Measurements from ENCODE around the gene ARID1A. TPM values are rescaled to one million over a fixed set of nuclear protein-coding genes. Genes with fewer than 3 reads are reported as not detected.

The ARID1A gene
- total and polyA plus RNA-seq, 2 of the 8 experiments (the other 6 are each of a cell fraction or from before 2014, with no cell fraction given), result 52.1 to 103 TPM

- H3K27ac ChIP-seq (ENCODE audit: low read depth, low read length), result no peak overlapping the region
- WGBS, 2 experiments (ENCODE audit: extremely low coverage in 1 of 2, insufficient coverage in 1 of 2, insufficient read length in 1 of 2, insufficient replicate concordance in 2 of 2, low coverage in 1 of 2, low lambda C conversion rate in 2 of 2, missing lambda C conversion rate in 1 of 2), result 83% methylated on average over 2 of the region's 2 CpGs; no CpG with 5 or more reads in 1 of the 2 experiments
- peaks cover 24 to 88% of the 10 kb centered on the region in 2 experiments for H3K79me2 ChIP-seq (ENCODE audit: control insufficient read depth in 1 of 2, insufficient read depth in 2 of 2, low read length in 2 of 2)
- H3K9ac ChIP-seq (replicated peaks in 1 of 4; ENCODE audit: extremely low read depth in 1 of 4, low read depth in 3 of 4, low read length in 3 of 4), result no peak overlapping the region
- no peak overlapping the region for H3K4me2 ChIP-seq (ENCODE audit: insufficient read depth in 1 of 2, low read depth in 2 of 2, low read length in 2 of 2)
- H4K5ac ChIP-seq (ENCODE audit: insufficient read length, low read depth, low read length), result no peak overlapping the region
- peaks cover 6% of the 10 kb centered on the region; the same call in 1 of the 2 replicates for H3K79me1 ChIP-seq (ENCODE audit: low read depth, low read length)
- no peak overlapping the region for H2AK5ac ChIP-seq (ENCODE audit: low read depth, low read length)
- H3K9me3 ChIP-seq (ENCODE audit: insufficient read depth in 2 of 2, low read depth in 1 of 2, low read length in 1 of 2), result no peaks in the 10 kb centered on the region
- no peak for FAIRE-seq
- ChIA-PET POLR2A (ENCODE audit: partially characterized antibody) (interaction anchor here (1.2 to 18.3 kb wide), 3 partner anchors 11 to 28 kb away, joined by 3 to 256 read pairs (median 7); partner anchors contain the start of gene ARID1A), CTCF (ENCODE audit: partially characterized antibody) (interaction anchor here (3.4 to 3.8 kb wide), 2 partner anchors 33 to 53 kb away, joined by 11 to 14 read pairs; no protein-coding TSS in a partner anchor)
- no peak overlapping the region for H3K4me3 ChIP-seq (ENCODE audit: extremely low read depth in 1 of 4, insufficient read depth in 2 of 4, low read depth in 3 of 4, low read length in 4 of 4)
- H3K56ac ChIP-seq (replicated peaks; ENCODE audit: insufficient read length, low read depth, low read length), result no peak overlapping the region
- H3K4me1 ChIP-seq (replicated peaks in 1 of 4; ENCODE audit: control insufficient read depth in 3 of 4, insufficient read depth in 4 of 4, low read length in 3 of 4), result peaks cover 7 to 21% (median 14%) of the 10 kb centered on the region in 4 experiments; a peak in 6 of 7 replicates
- no peaks in the 10 kb centered on the region; the same call in 1 of the 2 replicates for H3K23me2 ChIP-seq (ENCODE audit: low read depth, low read length)
- H4K20me1 ChIP-seq (replicated peaks in 1 of 2; ENCODE audit: control insufficient read depth in 1 of 2, insufficient read depth in 2 of 2, low read length in 2 of 2), result peaks cover 29 to 33% of the 10 kb centered on the region in 2 experiments
- H2AFZ ChIP-seq (ENCODE audit: low read length), result no peak overlapping the region
- H2BK120ac ChIP-seq (replicated peaks; ENCODE audit: low read depth, low read length), result no peak overlapping the region
- H4K8ac ChIP-seq (ENCODE audit: extremely low read depth, insufficient read depth, low read length), result no peak overlapping the region
- no peaks in the 10 kb centered on the region for H3K27me3 ChIP-seq (replicated peaks in 1 of 4; ENCODE audit: control insufficient read depth in 3 of 4, extremely low read depth in 1 of 4, insufficient read depth in 3 of 4, low read length in 3 of 4)
- H4K91ac ChIP-seq (replicated peaks; ENCODE audit: insufficient read length, low read length), result no peak overlapping the region
- DNase-seq (ENCODE audit: low read depth in 1 of 2, low spot score in 2 of 2), result no peak
- no peak overlapping the region for H3K4ac ChIP-seq (replicated peaks; ENCODE audit: insufficient read length, low read depth, low read length)
- TF ChIP-seq ATF3 (IDR thresholded peaks at IDR 0.05; ENCODE audit: insufficient read depth, low read depth, low read length) (no peak), JUND (IDR thresholded peaks at IDR 0.05; ENCODE audit: low read length) (no peak)
- H2BK12ac ChIP-seq (ENCODE audit: low read depth, low read length), result no peak overlapping the region
- H2BK20ac ChIP-seq (ENCODE audit: low read length), result no peak overlapping the region
- H3K23ac ChIP-seq (ENCODE audit: insufficient read length), result no peak overlapping the region
- no peak overlapping the region for H3K14ac ChIP-seq (ENCODE audit: insufficient read length)
- no peak overlapping the region for H2BK15ac ChIP-seq (ENCODE audit: low read length)
- H3K36me3 ChIP-seq (ENCODE audit: control insufficient read depth in 2 of 4, insufficient read depth in 4 of 4, low read length in 3 of 4), result peaks cover 34 to 67% (median 57%) of the 10 kb centered on the region in 4 experiments
- H2BK5ac ChIP-seq (ENCODE audit: low read depth, low read length), result no peak overlapping the region
- no peak overlapping the region for H3K18ac ChIP-seq (ENCODE audit: extremely low read depth, low read length)
Observed at GRCh38 chr1:26730695-26731094, 34.9 kb downstream of the ARID1A start.

All from H1 (cell line).